Liver (tissue), 3 donors: ENCODE results near the gene SLC25A48.

Experiments
- CTCF ChIP-seq: fragments of 150-350 bp; IDR thresholded peaks from 2 replicates; pipeline ENCODE4 v1.5.1; 2017; ENCODE audit warnings: improper control_type of control experiment, low read depth, low read length; ENCODE audit not compliant: missing input control
- EGR1 ChIP-seq, 2 donors: IDR thresholded peaks; 2 replicates each; pipeline ENCODE4 v1.6.1; 2016 to 2018; ENCODE audit warnings: antibody characterized with exemption in 2 of 2, low read depth in 2 of 2
- FOXA2 ChIP-seq: IDR thresholded peaks from 2 replicates; pipeline ENCODE4 v1.6.1; 2016; ENCODE audit warnings: antibody characterized with exemption
- JUND ChIP-seq, 2 donors: IDR thresholded peaks; 2 replicates each; pipeline ENCODE4 v1.6.1; 2016; ENCODE audit warnings: antibody characterized with exemption in 2 of 2
- NR2F2 ChIP-seq: IDR thresholded peaks from 2 replicates; pipeline ENCODE4 v1.6.1; 2016; ENCODE audit warnings: antibody characterized with exemption
- RAD21 ChIP-seq, 2 donors: IDR thresholded peaks; 2 replicates each; pipeline ENCODE4 v1.6.1; 2016; ENCODE audit warnings: antibody characterized with exemption in 2 of 2, mild to moderate bottlenecking in 2 of 2
- REST ChIP-seq: IDR thresholded peaks from 2 replicates; pipeline ENCODE4 v1.6.1; 2016; ENCODE audit warnings: antibody characterized with exemption, mild to moderate bottlenecking
- RXRA ChIP-seq, 2 donors: IDR thresholded peaks; 2 replicates each; pipeline ENCODE4 v1.6.1; 2017 to 2018; ENCODE audit warnings: antibody characterized with exemption in 2 of 2, mild to moderate bottlenecking in 1 of 2
- TAF1 ChIP-seq: conservative IDR thresholded peaks from 2 replicates; pipeline ENCODE4 v1.6.1; 2016; ENCODE audit warnings: antibody characterized with exemption, mild to moderate bottlenecking
- YY1 ChIP-seq: IDR thresholded peaks from 2 replicates; pipeline ENCODE4 v1.6.1; 2016; ENCODE audit warnings: antibody characterized with exemption, mild to moderate bottlenecking
- TF ChIP-seq, protein P1 (sequence below): IDR thresholded peaks from 2 replicates; pipeline ENCODE4 v1.6.1; 2016; ENCODE audit warnings: antibody characterized with exemption
- donor health status: healthy.
- donor health status: healthy.

DNA sequence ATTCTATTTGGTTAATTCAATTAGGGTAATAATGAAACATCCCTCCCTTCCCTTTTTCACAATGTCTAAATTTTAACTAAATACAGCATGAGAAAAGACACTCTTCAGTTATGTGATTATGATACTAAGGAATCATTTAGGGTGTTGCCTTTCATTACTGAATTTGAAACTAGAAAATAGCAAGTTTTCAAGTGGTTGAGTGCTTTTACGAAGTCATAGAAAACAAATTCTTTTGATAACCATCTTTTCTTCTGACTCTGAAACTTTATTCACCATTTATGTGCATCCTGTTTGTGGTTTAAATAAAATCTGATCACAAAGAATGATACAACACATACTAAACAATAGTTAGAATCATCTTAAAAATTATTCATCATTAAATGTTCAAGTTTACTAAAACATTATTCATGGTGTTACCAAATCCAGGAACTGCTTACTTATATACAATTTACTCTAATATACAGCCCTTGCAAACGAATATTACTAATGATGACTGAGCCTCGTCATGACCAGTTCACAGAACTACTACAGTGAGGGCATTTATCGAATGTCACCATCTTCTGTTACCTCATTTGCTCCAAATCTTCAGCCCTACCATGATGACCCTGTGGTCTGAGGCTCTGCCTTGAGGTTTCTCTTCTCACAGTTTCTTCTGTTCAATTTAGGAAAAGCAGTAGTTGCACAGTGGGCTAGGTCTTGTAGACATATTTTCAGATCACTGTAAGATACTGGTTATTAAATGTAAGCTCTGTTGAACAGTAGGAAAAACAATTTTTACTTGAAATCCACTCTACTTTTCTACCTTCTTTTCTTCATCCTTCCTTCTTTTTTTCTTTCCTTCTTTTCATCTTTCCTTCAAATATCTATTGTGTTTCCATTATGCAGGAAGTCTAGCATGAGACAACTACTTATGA lies 79.5 kb downstream of the SLC25A48 start:
- TF ChIP-seq FOXA2 (no peak), CTCF (no peak), RAD21 (IDR thresholded peaks at IDR 0.05) (no peak), NR2F2 (no peak), REST (no peak), YY1 (no peak), TAF1 (no peak), JUND (IDR thresholded peaks at IDR 0.05) (no peak), EGR1 (IDR thresholded peaks at IDR 0.05; ENCODE audit: low read depth in 2 of 2) (no peak), RXRA (IDR thresholded peaks at IDR 0.05) (no peak)
- TF ChIP-seq, protein P1, sequence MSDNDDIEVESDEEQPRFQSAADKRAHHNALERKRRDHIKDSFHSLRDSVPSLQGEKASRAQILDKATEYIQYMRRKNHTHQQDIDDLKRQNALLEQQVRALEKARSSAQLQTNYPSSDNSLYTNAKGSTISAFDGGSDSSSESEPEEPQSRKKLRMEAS: no peak
